Osteocyte (in vitro differentiated cells): ENCODE measurements around the gene KLHL17. TPM values are rescaled to one million over a fixed set of nuclear protein-coding genes. Genes with fewer than 3 reads are reported as not detected.

Experiments
- DNase-seq: peaks from one replicate; pipeline ENCODE4 v3.0.0; 2021; ENCODE audit warnings: mixed read lengths; ENCODE audit not compliant: unreplicated experiment; ENCODE audit errors: extremely low spot score
- H3K27ac Mint-ChIP-seq: one replicate; pipeline ENCODE4 v1.8.0; 2021; ENCODE audit warnings: mild to moderate bottlenecking, mixed read lengths; ENCODE audit not compliant: unreplicated experiment
- H3K27me3 Mint-ChIP-seq: one replicate; pipeline ENCODE4 v1.8.0; 2021; ENCODE audit warnings: mixed read lengths; ENCODE audit not compliant: unreplicated experiment
- H3K36me3 Mint-ChIP-seq: one replicate; pipeline ENCODE4 v1.8.0; 2021; ENCODE audit warnings: mixed read lengths; ENCODE audit not compliant: unreplicated experiment
- H3K4me1 Mint-ChIP-seq: one replicate; pipeline ENCODE4 v1.8.0; 2021; ENCODE audit warnings: mixed read lengths; ENCODE audit not compliant: unreplicated experiment
- H3K4me3 Mint-ChIP-seq: one replicate; pipeline ENCODE4 v1.8.0; 2021; ENCODE audit warnings: mild to moderate bottlenecking, moderate library complexity, mixed read lengths; ENCODE audit not compliant: unreplicated experiment
- H3K9me3 Mint-ChIP-seq: one replicate; pipeline ENCODE4 v1.8.0; 2021; ENCODE audit warnings: mixed read lengths; ENCODE audit not compliant: unreplicated experiment
- CTCF ChIP-seq: fragments of 200-600 bp; sonication (generic); IDR thresholded peaks from 2 replicates; pipeline ENCODE4 v1.5.0; 2021; ENCODE audit warnings: antibody characterized with exemption, mild to moderate bottlenecking, moderate library complexity
- total RNA-seq: library from RNA; stranded (reverse); gene quantifications from 2 replicates; pipeline ENCODE4 v1.2.1, GENCODE V29; 2021

KLHL17 gene
- total RNA-seq, 1 donor from 2014 or later: 31.7 TPM

GRCh38 chr1:970973-971730, 10.8 kb downstream of the KLHL17 start:
- no peak for TF ChIP-seq CTCF

GRCh38 chr1:971751-972506, 11.5 kb downstream of the KLHL17 start:
- H3K27me3 Mint-ChIP-seq: no peaks in the 10 kb centered on the region
- DNase-seq: no peak
- H3K27ac Mint-ChIP-seq: no peak overlapping the region
- no peak overlapping the region for H3K4me3 Mint-ChIP-seq
- H3K4me1 Mint-ChIP-seq: no peaks in the 10 kb centered on the region
- no peak for TF ChIP-seq CTCF
- no peaks in the 10 kb centered on the region for H3K36me3 Mint-ChIP-seq
- H3K9me3 Mint-ChIP-seq: no peaks in the 10 kb centered on the region

More at GRCh38 chr1:970973-971730, 10.8 kb downstream of the KLHL17 start:
- Mint-ChIP-seq H3K27ac (no peak overlapping the region), H3K36me3 (no peaks in the 10 kb centered on the region), H3K9me3 (no peaks in the 10 kb centered on the region), H3K27me3 (no peaks in the 10 kb centered on the region), H3K4me1 (no peaks in the 10 kb centered on the region), H3K4me3 (no peak overlapping the region)
- DNase-seq: no peak

- TF ChIP-seq CTCF: no peak
- H3K36me3 Mint-ChIP-seq: no peaks in the 10 kb centered on the region
- H3K27me3 Mint-ChIP-seq: no peaks in the 10 kb centered on the region
- no peak overlapping the region for H3K27ac Mint-ChIP-seq
- H3K4me1 Mint-ChIP-seq: no peaks in the 10 kb centered on the region
- H3K9me3 Mint-ChIP-seq: no peaks in the 10 kb centered on the region
- no peak for DNase-seq
- no peak overlapping the region for H3K4me3 Mint-ChIP-seq
Observed at GRCh38 chr1:972726-973458, 12.5 kb downstream of the KLHL17 start.

GRCh38 chr1:973459-974292, 13.3 kb downstream of the KLHL17 start:
- peaks cover 5% of the 10 kb centered on the region for H3K4me1 Mint-ChIP-seq
- no peaks in the 10 kb centered on the region for H3K9me3 Mint-ChIP-seq
- TF ChIP-seq CTCF: no peak
- no peak overlapping the region for H3K4me3 Mint-ChIP-seq
- no peaks in the 10 kb centered on the region for H3K27me3 Mint-ChIP-seq
- no peaks in the 10 kb centered on the region for H3K36me3 Mint-ChIP-seq
- H3K27ac Mint-ChIP-seq: no peak overlapping the region
- DNase-seq: no peak
